Germinal center (tissue), 1 donor: Measurements from ENCODE around the gene SLC30A2.

ENCODE experiments used
- DNase-seq: peaks from one replicate; pipeline ENCODE4 v3.0.0; 2012; ENCODE audit warnings: mixed read lengths, low spot score

The SLC30A2 gene

DNA sequence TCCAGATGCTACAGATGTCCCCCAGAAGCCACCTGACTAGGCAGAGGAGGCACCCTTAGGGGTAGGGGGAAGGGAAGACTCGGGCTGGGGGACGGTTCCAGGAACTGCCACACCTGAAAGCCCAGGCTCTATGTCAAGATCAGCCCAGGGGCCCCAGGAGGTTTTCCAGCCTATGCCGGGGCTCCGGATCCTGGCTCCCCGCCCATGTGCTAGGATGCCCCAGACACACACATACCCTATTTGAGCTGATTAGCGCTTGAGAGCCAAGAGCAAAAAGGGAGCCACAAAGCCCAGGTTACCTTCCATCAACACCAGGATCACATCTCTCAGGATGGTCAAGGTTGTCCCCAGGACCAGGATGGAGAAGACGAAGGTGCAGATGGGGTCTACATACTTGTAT, 4.5 kb downstream of the SLC30A2 start:
- DNase-seq = no peak

DNA sequence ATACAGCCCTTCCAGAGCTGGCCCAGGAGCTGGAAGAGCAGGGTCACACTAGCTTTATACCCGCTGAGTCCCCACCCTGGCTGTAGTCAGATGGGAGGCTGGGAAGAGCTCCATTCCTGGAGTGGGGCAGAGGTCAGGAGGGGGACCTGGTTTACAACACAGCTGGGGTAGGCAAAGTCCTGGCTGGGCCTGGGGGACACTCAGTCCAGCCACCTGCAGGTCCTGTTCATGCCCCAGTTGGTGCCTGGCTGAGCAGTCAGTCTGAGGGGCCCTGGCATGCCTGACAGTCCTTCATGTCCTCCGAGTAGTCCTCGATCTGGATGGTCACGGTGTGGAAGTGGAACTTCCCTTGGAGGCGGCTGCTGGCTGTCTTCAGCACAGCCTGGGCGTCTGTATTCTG, 7.0 kb downstream of the SLC30A2 start:
- DNase-seq = no peak

DNA sequence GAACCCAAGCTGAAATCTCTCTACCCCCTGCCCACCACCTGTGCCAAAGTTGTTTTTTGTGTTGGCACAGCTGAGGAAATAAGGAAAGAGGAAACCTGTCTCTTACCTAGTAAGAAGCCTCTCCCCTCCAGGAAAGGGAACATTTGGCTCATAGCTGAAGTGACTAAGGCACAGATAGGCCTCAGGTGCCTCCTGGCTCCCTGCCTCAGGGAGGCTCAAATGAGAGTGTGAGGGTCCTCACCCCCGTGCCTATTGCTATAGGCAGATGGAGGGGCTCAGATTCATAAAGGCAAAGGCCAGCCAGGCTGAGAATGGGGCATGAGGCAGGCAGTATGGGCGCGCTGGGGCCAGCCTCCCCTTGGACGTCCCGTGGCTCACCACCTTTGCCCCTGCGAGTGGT, 7.4 kb downstream of the SLC30A2 start:
- DNase-seq = no peak

DNA sequence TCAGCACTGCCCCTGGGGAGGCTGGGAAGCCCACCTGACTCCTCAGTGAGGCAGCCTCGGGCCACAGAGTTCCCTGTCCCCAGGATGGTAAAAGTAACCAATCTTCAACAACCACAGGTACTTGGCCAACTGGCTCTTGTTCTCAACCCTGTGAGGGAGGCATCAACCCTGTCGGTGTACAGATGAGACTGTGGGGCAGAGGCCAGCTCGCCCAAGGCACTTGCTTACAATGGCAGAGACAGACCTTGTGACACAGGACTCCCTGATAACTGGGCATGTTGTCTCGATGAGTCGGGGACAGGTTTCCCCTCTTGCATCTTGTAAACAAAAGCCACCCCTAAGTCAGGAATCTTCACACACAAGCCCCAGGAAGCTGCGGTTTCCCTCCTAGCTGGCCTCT, 8.0 kb downstream of the SLC30A2 start:
- DNase-seq = no peak

DNA sequence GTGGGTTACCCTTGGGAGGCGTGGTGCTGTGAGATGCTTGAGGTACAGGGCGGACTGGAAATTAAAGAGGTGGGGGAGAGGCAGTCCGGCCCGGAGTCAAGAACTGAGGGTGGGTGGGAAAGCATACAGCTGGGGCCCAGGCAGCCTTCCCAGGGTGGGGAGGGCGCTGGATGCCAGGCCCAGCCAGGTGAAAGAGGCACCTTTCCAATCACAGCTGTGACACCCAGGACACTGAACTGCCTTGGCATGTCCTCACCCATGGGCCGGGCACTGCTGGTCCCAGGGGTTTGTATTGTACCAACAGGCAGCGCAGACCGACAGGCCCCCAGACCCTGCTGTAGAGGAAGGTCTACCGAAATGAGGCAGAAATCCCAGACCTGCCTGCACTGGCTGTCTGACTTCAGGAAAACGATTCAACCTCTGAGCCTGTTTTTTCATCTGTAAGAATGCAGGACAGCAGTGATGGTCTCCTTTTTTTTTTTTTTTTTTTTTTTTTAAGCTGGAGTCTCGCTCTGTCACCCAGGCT, 9.1 kb downstream of the SLC30A2 start:
- DNase-seq = no peak

- peak; percentile 88 for DNase-seq
Measured at GRCh38 chr1:26035959-26036755, 9.8 kb downstream of the SLC30A2 start.

GRCh38 chr1:26035203-26035958, 10.5 kb downstream of the SLC30A2 start:
- DNase-seq = peak; percentile 99

DNA sequence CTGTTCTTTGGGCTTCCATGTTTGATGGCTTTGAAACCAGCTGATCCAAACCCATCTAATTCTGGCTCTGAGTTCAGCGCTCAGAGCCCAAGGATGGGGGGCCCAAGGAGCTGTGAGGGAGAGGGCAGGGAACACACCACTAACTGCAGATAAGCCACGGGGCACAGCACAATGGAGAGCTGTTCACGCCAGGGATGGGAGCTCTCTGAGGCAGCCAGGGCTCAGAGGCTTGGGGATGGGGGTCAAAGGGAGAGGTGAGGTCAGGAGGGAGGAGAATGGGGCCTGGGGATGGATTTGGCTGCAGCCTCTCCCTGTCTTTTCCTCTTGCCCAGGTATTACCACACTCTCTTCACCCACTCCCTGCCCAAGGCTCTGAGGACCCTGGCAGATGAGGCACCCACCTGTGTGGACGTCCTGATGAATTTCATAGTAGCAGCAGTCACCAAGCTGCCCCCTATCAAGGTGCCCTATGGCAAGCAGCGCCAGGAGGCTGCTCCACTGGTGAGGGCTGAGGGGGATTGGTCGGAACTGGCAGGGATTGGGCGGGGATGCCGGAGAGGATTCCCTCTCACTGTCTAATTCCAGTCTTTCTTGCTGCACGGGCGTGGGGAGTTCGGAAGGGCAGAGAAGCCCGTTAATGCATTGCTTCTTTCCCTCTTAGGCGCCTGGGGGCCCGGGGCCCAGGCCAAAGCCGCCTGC, 11.3 kb downstream of the SLC30A2 start:
- no peak for DNase-seq

DNA sequence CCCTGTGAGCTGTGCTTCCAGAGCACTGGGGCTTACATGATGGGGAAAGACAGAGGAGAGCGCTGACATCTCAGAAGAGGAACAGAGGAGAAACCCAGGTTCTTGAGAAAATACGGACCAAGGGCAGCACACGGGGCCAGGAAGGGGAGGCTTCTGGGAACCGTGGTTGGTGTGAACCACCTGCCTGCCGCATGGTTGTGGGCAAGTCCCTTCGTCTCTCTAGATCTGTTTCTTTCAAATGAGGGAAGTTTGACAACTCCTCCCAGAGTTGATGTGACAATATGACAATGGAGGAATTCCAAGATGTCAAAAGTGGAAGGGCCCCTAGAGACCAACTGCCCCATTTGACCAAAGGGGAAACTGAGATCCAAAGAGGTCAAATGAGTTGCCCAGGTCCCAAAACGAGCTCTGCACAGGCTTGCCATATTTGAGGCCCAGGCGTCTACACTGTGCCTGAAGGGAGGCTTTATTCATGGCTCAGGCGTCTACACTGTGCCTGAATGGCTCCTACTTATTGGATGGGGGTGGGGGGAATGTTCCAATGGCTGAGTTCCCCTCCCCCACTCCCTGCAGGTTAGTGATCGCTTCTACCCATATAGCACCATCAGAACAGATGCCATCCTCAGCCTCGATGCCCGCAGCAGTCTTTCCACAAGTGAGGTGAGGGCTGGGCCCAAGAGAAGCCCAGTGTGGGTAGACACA, 13.1 kb downstream of the SLC30A2 start:
- no peak for DNase-seq

DNA sequence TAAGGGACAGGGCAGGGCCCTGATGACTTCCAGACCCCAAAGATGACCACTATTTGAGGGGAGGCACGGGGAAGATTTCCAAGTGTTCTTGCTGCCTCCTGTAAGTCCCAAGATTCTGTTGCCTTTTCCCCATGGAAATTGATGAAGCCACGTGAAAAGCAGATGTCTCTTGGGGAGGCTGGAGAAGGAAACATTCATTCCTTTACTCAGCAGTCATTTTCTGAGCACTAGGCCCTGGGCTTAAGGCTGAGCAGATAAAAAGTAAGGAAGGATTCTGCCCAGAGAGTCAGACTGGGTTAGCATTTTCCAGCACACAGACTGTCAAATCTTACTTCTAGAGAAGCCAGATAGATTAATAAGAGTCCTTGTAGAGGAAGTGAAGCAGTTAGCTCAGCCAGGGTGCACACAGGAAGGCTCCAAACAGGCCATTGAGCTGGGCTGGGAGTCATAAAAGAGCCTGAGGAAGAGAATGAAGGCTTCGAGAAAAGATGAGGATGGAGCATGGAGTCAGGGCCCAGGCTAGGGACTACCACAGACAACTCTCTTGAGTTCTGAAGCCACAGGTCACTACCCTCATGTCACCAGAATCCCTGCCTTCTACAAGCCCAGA, 14.2 kb downstream of the SLC30A2 start:
- no peak for DNase-seq

DNA sequence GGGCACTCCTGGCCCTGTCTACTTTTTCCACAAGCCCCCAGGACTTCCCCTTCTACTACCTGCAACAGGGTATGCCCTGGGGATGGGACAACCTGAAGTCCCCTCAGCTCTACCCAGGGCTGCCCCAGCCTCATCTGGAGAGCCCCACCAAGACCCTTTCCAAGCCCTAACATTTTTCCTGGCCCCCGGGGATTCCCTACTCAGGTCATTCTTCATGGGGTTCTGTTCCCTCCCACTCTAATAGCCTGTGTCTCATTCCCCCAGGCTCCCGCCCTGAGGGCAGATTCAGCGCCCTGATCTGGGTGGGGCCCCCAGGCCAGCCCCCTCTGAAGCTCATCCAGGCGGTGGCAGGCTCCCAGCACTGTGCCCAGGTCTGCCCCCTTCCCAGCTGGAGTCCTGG, 14.7 kb downstream of the SLC30A2 start:
- DNase-seq = no peak

DNA sequence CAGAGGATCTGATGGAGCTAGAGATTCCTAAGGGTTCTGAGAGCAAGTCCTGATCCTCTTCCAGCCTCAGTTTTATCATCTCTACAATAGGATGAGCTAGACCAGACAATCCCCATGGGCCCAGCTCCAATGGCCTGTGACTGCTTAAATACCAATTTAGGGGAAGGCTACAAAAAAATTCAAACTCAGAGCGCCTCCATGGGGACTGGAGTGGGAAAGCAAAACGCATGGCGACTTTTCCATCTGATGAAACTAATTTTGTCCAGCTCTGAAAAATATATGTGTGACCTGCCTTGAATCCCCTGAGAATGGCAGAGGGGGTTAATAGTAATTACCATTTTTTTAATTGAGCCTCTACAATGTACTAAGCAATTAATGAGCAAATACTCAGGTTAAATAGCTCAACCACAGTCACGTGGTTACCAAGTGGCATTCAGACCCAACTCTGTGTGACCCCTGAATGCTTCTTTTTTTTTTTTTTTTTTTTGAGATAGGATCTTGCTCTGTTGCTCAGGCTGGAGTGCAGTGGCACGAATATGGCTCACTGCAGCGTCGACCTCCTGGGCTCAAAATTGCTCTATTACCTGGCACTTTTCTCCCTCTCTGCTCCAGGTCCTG, 15.9 kb downstream of the SLC30A2 start:
- no peak for DNase-seq

DNA sequence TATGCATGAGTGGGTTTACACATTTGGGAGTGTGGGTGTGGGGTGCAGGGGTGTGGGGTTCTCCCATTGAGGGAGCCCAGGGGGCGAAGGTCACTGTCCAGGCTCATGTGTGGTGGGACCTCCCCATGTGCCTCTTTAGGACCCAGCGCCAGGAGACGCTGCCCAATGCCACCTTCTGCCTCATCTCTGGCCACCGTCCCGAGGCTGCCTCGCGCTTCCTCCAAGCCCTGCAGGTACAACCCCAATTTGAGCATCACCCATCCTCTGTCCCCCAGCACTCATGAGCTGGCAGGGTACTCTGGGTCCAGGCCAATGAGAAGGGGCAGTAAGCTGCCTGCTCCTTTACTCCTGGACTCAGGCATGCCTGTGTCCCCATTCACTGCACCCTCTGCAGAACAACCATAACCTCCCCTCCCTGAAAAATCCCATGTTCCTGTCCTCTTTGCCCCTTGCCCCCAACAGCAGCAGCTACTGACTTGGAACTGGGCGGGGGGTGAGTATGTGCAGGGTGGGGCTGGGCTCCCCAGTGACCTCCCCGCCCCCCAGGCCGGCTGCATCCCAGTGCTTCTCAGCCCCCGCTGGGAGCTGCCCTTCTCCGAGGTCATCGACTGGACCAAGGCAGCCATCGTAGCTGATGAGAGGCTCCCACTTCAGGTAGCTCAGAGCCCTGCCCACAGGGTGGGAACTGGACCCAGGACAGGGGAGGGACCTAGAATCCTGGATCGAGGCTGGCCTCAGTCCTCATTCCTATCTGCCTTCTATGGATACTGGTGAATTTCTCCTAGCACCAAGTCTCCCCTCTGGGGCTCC, 16.7 kb downstream of the SLC30A2 start:
- no peak for DNase-seq

DNA sequence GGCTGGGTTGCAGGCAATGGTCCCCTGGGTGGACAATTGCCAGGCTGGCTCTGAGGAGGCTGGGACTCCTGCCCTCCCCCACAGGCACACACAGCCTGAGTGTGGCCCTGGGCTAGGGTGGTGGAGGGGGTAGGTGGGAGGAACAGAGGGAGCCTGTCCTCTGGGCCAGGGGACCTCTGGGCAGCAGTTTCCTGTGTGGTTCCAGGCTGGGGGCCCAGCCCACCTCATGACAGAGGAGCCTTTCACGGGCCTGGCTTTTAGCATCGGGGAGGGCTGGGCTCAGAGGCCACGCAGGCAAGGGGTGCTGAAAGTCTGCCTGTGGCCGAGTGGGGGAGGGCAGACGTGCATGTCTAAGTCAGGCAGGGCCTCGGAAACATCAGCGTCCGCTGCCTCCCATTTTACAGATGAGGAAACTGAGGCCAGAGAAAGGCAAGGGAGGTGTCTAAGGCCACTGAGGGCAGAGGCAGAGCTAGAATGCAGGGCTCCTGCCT, 17.4 kb downstream of the SLC30A2 start:
- DNase-seq = no peak

GRCh38 chr1:26027716-26028489, 18.0 kb downstream of the SLC30A2 start:
- no peak for DNase-seq

- DNase-seq = no peak
Measured at GRCh38 chr1:26025517-26025916, 20.4 kb downstream of the SLC30A2 start.

- no peak for DNase-seq
Measured at GRCh38 chr1:26025060-26025459, 20.9 kb downstream of the SLC30A2 start.

DNA sequence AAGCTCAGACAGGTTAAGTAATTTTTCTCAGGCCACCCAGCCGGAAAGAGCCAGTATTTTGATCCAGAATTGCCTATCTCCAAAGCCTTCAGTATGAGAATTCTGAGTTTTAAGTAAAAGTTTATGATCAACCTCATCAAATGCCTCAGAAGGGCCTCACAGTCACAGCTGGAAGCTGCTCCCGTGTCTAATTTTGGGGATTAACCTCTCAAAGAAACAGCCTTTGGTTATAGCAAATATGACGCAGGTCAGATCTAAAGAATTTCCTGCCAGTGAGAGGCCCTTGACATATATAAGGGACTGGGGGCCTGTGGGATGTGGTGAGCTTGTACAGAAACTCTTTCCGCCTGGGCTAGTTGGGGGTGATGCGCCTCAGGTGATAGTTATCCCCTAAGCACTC, 22.1 kb downstream of the SLC30A2 start:
- no peak for DNase-seq

GRCh38 chr1:26023009-26023408, 22.9 kb downstream of the SLC30A2 start:
- DNase-seq = no peak
